ENCODE data around the gene GAD1.

GAD1 gene

GRCh38 chr2:170818036-170818751 lies 1.5 kb downstream of the GAD1 start:
- DNase-seq (ENCODE audit: low spot score): no peak

- no peak for DNase-seq (ENCODE audit: low spot score)
Measured at GRCh38 chr2:170818752-170819470, 2.2 kb downstream of the GAD1 start.

DNA sequence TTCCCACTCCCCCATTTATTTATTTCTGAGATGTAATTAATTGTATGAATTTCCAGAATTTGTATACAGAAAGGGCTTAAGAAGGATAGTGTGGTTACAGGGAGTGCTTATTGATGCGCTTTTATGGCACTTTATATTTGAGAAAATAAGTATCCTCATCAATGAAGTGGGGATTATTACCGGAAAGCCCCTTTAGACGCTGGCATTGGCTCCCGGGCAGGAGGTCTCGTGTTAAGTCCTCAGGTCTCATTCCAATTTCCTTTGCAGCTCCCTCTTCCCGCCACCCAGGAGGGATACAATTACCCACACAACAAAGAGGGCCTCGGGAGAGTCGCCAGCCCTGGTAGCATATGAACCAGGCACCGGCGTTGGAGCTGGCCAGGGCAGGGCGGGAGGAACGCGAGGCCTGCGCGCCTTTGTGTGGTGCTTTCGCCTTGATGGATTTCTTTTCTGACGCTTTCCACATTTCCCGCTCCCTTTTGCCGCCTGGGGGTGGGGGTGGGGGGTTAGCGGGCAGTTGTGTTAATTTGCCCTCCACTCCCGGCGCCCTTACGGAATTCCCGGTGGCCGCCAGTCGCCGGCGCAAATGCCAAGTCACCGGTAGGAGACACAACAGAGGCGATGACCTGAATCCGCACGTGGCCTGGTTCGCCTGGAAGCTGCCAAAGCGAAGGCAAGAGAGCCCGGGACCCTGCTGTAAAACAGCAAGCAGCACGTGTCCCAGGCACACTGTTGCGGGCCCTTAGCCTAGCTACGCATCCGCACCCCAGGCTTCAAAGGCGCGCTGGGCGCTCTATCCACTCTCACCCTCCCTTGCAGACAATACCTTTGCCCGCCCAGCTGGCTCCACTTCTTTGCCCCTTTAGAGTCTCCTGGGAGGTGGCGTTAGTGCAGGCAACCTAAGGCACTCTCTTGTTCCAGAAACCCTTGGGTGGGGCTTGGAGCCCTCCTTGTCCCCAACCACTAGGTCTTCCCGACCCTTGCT lies 3.3 kb downstream of the GAD1 start:
- no peak for DNase-seq (ENCODE audit: low spot score)

DNA sequence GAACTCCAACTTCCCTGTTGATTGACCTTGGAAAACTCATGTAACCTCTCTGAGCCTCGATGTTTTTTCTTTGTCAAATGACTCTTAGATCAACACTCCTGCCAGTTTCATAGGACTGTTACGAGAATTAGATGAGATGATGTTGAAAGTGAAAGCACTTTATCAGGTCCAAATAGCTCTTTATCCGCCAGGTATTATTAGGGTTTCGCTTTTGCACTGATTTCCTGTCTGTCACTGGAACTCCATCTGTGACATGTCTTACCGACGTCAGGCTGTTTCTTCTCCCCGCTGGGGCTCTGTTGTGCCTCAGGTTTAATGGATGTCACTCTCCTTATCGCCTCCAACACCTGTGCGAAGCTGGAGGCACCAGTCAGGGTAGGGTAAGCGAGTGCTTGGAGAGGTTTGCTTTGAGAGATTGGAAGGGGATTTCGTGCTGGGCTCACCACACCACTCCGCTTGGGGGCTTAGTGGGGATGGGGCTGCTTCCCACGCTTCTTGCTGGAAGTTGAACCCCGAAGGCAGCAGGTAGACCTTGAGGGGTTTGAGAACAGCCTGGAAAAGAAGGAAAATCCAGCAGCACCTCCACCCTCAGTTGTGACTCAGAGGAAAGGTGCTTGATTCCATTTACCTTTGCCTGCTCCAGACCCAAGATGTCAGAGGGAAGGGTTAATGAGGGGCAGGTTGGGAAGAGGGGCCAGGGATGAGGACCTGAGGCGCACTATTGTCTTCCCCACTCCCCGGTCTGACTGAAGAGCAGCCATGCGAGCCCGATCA lies 4.3 kb downstream of the GAD1 start:
- peak; percentile 49 for DNase-seq (ENCODE audit: low spot score)

DNA sequence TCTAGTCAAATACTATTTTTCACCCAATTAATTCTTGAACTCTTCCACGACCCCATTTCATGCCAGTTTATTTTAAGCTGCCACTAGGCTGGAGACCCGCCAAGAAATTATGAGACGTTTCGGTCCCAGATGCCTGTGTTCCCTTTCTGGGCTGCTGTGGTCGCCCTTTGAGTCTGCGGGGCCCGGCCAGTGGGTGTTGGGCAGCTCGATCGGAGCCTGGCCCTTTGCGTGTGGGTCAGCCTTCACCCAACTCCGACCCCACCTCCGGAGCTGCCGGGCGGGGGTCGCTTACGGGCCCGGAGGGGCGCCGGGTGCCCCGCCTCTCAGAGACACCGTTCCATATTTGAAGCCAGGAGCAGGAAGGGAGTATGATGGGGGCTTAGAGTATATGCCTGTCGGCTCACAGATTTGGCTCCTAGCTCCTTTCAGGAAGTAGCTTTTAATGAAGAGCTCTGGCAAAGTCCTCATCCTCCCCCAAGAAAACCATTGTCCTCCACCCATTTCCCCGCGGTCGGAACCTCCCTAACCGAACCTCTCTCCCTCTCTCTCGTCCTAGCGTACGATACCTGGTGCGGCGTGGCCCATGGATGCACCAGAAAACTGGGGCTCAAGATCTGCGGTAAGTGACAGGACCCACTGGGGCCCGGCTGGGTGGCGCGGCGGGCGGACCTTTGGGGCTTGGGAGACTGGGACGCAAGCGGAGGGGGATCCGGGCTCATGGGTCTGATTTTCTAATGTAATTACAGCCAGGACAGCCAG lies 5.0 kb downstream of the GAD1 start:
- DNase-seq (ENCODE audit: low spot score): no peak

DNA sequence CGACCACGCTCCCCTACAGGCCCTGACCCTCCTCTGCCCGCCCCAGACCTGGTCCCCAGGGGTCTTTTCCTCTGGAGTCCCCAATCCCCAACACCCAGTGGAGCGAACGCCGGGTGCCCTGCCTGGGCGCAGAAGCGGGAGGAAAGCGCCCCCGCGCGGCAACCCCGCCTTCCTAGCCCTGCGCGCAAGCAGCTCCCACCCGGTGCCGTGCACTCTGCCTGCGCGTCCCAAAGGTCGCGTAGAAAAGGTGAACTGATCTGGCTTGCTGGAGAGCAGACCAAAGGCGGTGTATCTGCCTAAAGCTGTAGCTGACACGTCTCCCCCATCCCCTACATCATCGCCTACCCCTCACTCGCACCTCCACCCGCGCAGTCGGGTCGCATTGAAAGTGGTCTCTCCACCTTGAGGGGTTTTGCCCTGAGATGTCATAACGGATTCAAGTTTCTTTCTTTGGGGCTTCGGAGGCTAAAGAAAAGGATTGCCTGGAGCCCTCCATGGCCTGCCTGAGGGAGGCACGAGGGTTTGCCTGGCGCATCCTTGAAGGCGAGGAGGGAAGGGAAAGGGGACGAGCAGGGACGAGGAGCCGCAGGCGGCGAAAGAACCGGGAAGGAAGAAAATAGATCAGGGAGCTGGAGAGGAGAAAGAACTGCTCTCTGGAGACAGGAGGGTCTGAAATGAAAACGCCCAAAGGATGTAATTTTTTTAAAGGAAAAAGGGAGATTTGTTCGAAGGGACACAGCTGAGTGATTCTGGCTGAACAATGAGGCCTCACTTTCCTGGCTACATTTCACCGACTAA lies 5.8 kb downstream of the GAD1 start:
- peak; percentile 11 for DNase-seq (ENCODE audit: low spot score)

DNA sequence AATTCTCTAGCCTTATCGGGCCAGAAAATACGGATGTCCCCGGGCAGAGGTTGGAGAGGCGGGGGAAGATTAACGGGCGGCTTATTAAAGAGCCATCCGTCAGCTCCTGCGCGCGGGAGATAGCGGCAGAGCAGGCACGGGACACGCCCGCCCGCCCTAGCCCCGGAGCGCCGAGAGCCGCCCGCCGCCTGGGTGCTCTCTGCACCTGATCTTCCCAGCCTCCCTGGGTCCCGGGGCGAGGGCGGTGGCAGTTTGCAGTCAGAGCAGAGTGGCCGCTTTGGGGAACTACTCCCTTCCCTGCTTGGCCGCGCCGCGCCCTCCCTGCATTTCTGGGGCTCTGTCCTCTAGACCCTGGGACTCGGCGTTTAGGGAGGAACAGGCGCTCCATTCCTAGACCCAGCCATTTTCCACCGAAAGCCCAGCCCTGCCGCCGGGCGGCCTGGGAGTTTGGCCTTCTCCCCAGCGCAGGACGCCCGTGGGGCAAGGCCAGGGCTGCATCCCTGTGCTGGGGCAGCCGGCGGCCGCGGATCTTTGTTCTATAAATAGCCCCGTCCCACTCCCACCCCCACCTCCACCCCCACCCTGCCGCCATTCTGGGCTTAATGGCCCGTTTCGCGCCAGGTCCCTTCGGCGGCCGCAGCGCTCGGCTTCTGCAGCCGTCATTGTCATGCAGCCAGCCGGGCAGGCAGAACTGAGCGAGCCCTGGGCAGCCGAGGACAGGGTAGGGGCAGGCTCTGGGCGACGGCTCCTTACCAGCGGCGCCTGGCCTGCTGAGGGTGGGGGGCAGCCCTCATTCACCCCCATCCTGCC lies 6.6 kb downstream of the GAD1 start:
- DNase-seq (ENCODE audit: low spot score): no peak

DNA sequence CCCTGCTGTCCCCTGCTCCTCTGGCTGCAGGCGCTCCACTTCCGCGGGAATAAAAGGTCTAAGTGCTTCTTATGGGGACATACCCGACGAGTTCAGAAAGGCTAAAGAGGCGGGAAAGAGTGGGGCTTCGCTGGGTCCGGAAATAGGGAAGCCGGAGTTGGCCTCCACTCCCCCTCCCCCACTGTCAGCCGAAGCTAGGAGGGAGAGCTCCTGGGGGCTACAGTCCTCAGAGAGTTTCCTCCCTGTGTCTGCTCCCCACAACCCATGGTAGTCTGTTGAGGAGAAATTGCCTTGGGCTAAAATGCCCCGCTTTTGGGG lies 7.2 kb downstream of the GAD1 start:
- DNase-seq (ENCODE audit: low spot score): no peak

DNA sequence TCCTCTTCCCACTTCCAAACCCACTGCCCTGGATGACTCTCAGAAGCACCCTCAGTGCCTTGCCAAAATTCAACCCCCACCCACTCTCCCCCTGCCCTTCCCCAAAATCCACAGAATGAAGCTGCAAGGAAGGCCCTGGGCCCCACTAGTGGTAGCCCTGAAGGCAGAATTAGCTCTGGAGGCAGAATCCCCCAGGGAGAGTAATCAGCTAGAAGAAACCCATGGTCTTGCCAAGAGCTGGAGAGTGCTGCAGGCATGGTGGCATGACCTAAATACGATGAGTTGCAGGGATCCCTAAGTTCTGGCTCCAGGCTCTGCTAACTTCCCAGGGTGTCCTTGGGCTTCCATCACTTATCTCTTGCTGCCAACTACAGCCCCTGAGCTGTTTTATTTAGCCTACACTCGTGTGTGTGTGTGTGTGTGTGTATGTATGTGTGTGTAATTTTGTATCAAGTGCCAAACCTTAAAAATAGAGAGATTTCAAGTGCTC lies 7.9 kb downstream of the GAD1 start:
- no peak for DNase-seq (ENCODE audit: low spot score)

GRCh38 chr2:170827841-170828532 lies 11.3 kb downstream of the GAD1 start:
- no peak for DNase-seq (ENCODE audit: low spot score)

- no peak for DNase-seq (ENCODE audit: low spot score)
Measured at GRCh38 chr2:170828533-170828916, 11.8 kb downstream of the GAD1 start.

- DNase-seq (ENCODE audit: low spot score): no peak
Measured at GRCh38 chr2:170829036-170829435, 12.3 kb downstream of the GAD1 start.

GRCh38 chr2:170830166-170830565 lies 13.5 kb downstream of the GAD1 start:
- DNase-seq (ENCODE audit: low spot score): no peak

DNA sequence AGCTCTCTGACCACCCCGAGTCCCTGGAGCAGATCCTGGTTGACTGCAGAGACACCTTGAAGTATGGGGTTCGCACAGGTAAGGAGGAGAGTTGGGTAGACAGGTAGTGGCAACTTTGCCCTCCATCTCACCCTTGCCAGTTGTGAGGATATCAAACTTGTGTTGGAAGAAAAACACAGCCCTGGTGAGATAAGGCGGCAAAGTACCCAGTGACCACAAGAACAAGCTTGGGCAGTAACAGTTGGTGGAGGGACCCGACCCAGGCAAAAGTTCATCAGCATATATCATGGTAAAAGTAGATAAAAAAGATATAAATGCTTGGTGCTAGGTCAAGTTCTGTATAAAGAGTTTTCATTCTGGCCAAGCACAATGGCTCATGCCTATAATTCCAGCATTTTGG lies 14.4 kb downstream of the GAD1 start:
- no peak for DNase-seq (ENCODE audit: low spot score)

DNA sequence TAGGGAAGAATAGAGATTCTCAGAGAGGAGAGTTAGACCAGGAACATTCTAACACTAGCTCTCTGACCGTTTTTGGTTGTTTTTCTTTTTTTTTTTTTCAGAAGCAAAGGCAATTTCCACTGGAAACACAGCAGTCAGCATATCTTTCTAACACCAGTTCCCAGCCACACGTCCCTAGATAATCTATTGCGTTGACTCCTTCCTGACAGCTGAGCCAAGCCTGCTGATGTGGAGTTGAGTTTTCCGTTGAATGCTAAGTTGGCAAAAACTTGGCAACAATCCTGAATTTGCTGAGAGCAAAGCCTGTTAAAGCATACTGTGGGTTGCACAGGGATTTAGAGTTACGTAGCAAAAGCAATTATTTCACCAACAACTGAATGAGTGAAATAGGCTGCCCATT lies 19.3 kb downstream of the GAD1 start:
- DNase-seq (ENCODE audit: low spot score): no peak

GRCh38 chr2:170840717-170841210 lies 24.1 kb downstream of the GAD1 start:
- no peak for DNase-seq (ENCODE audit: low spot score)

- no peak for DNase-seq (ENCODE audit: low spot score)
Measured at GRCh38 chr2:170842785-170843184, 26.1 kb downstream of the GAD1 start.

- peak; percentile 23 for DNase-seq (ENCODE audit: low spot score)
Measured at GRCh38 chr2:170843656-170844055, 27.0 kb downstream of the GAD1 start.

DNA sequence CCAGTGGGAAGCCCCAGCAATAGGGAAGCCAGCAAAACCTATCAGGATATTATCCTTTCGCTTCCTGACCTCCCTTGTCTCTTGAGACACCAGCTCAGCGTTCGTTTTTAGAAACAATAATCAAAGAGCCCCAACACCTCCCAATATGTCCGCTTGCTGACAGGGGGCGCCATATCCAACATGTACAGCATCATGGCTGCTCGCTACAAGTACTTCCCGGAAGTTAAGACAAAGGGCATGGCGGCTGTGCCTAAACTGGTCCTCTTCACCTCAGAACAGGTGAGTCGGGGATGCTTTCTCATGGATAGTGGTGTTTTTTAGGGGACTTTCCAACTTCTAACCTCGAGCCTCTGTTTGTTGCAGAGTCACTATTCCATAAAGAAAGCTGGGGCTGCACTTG lies 28.7 kb downstream of the GAD1 start:
- no peak for DNase-seq (ENCODE audit: low spot score)

Data from CD4-positive, alpha-beta T cell treated with Interleukin-2 at 100 ng/mL for 4 hours (primary cell).